H1 (cell line): Measurements from ENCODE around the gene ADRA2C. TPM values are rescaled to one million over a fixed set of nuclear protein-coding genes. Genes with fewer than 3 reads are reported as not detected.

ENCODE experiments used
- CTCF ChIA-PET: fragments of 300-600 bp; sonication (Branson Sonifier 250); formaldehyde crosslinking; loops from one replicate; lab custom pipeline; 2021; ENCODE audit not compliant: partially characterized antibody; lab: Charles Lee
- POLR2A ChIA-PET: fragments of 300-600 bp; sonication (Branson Sonifier 250); formaldehyde crosslinking; loops from one replicate; lab custom pipeline; 2021; ENCODE audit warnings: inconsistent platforms; ENCODE audit not compliant: partially characterized antibody; lab: Charles Lee
- DNase-seq, 2 experiments: peaks; one replicate each; pipeline versions ENCODE4 v3.0.0 to v3.0.0-alpha.2; 2010 to 2022; ENCODE audit warnings: low spot score in 2 of 2, low read depth in 1 of 2, mixed read lengths in 1 of 2
- FAIRE-seq: peaks from 2 replicates; lab custom pipeline; 2011; peaks lifted over from hg19 to GRCh38; lab: Jason Lieb, UNC
- H2AFZ ChIP-seq: 2 replicates; pipeline ENCODE4 v1.8.1; 2012; ENCODE audit warnings: low read length, inconsistent platforms
- H2AK5ac ChIP-seq: 2 replicates; pipeline ENCODE4 v1.6.1; 2013; ENCODE audit warnings: low read depth, low read length
- H2BK120ac ChIP-seq: replicated peaks from 2 replicates; pipeline ENCODE3; 2013; ENCODE audit warnings: low read depth, low read length, inconsistent platforms
- H2BK12ac ChIP-seq: 2 replicates; pipeline ENCODE4 v1.6.1; 2013; ENCODE audit warnings: low read depth, low read length
- H2BK15ac ChIP-seq: 2 replicates; pipeline ENCODE4 v1.6.1; 2013; ENCODE audit warnings: low read length
- H2BK20ac ChIP-seq: 2 replicates; pipeline ENCODE4 v1.6.1; 2013; ENCODE audit warnings: low read length
- H2BK5ac ChIP-seq: 2 replicates; pipeline ENCODE4 v1.6.1; 2013; ENCODE audit warnings: low read depth, low read length
- H3K14ac ChIP-seq: 2 replicates; pipeline ENCODE4 v1.6.1; 2013; ENCODE audit warnings: inconsistent platforms; ENCODE audit not compliant: insufficient read length
- H3K18ac ChIP-seq: 2 replicates; pipeline ENCODE4 v1.6.1; 2013; ENCODE audit warnings: low read length; ENCODE audit errors: extremely low read depth
- H3K23ac ChIP-seq: 2 replicates; pipeline ENCODE4 v1.6.1; 2013; ENCODE audit warnings: inconsistent platforms; ENCODE audit not compliant: insufficient read length
- H3K23me2 ChIP-seq: 2 replicates; pipeline ENCODE4 v1.6.1; 2013; ENCODE audit warnings: low read depth, low read length
- H3K27ac ChIP-seq: 2 replicates; pipeline ENCODE4 v1.6.1; 2011; ENCODE audit warnings: low read depth, low read length, inconsistent platforms
- H3K27me3 ChIP-seq, 4 experiments: replicated peaks in 1 of 4; 1 replicate in 1 of 4; 2 replicates in 3 of 4; pipeline versions ENCODE4 v1.6.1 to v1.8.1; 2011 to 2013; ENCODE audit warnings: low read length in 3 of 4, mild to moderate bottlenecking in 3 of 4, inconsistent platforms in 2 of 4, mixed read lengths in 2 of 4, moderate library complexity in 1 of 4; ENCODE audit not compliant: control insufficient read depth in 3 of 4, insufficient read depth in 3 of 4; ENCODE audit errors: extremely low read depth in 1 of 4
- H3K36me3 ChIP-seq, 4 experiments: 2 replicates each; pipeline versions ENCODE4 v1.6.1 to v1.8.1; 2011 to 2013; ENCODE audit warnings: mild to moderate bottlenecking in 4 of 4, low read length in 3 of 4, moderate library complexity in 2 of 4, control low read depth in 1 of 4, inconsistent platforms in 1 of 4; ENCODE audit not compliant: insufficient read depth in 4 of 4, control insufficient read depth in 2 of 4
- H3K4ac ChIP-seq: replicated peaks from 2 replicates; pipeline ENCODE3; 2013; ENCODE audit warnings: low read length, low read depth, mixed read lengths, inconsistent platforms; ENCODE audit not compliant: insufficient read length
- H3K4me1 ChIP-seq, 4 experiments: replicated peaks in 1 of 4; 1 replicate in 1 of 4; 2 replicates in 3 of 4; pipeline versions ENCODE4 v1.6.1 to v1.8.1; 2011 to 2013; ENCODE audit warnings: low read length in 3 of 4, inconsistent platforms in 2 of 4, mixed read lengths in 1 of 4; ENCODE audit not compliant: insufficient read depth in 4 of 4, control insufficient read depth in 3 of 4
- H3K4me2 ChIP-seq, 2 experiments: 2 replicates each; pipeline versions ENCODE4 v1.6.1 to v1.8.1; 2011 to 2013; ENCODE audit warnings: low read depth in 2 of 2, low read length in 2 of 2, control low read depth in 1 of 2, inconsistent platforms in 1 of 2, mild to moderate bottlenecking in 1 of 2; ENCODE audit not compliant: insufficient read depth in 1 of 2
- H3K4me3 ChIP-seq, 4 experiments: fragments of 200-600, 300-600 bp in 1 of 4; sonication (generic), shearing (Covaris generic), sonication (Bioruptor Twin) in 1 of 4; 2 replicates each; pipeline versions ENCODE4 v1.5.1 to v1.8.1; 2011 to 2016; ENCODE audit warnings: low read length in 4 of 4, low read depth in 3 of 4, control low read depth in 2 of 4, inconsistent platforms in 2 of 4, mild to moderate bottlenecking in 2 of 4, mixed read lengths in 1 of 4, moderate library complexity in 1 of 4; ENCODE audit not compliant: insufficient read depth in 2 of 4; ENCODE audit errors: extremely low read depth in 1 of 4
- H3K56ac ChIP-seq: replicated peaks from 2 replicates; pipeline ENCODE3; 2013; ENCODE audit warnings: low read depth, mild to moderate bottlenecking, mixed read lengths, low read length, inconsistent platforms; ENCODE audit not compliant: insufficient read length
- H3K79me1 ChIP-seq: 2 replicates; pipeline ENCODE4 v1.6.1; 2013; ENCODE audit warnings: low read depth, low read length, control low read depth
- H3K79me2 ChIP-seq, 2 experiments: 2 replicates each; pipeline versions ENCODE4 v1.6.1 to v1.8.1; 2012 to 2013; ENCODE audit warnings: low read length in 2 of 2, mild to moderate bottlenecking in 2 of 2, inconsistent platforms in 1 of 2; ENCODE audit not compliant: insufficient read depth in 2 of 2, control insufficient read depth in 1 of 2
- H3K9ac ChIP-seq, 4 experiments: replicated peaks in 1 of 4; 1 replicate in 1 of 4; 2 replicates in 3 of 4; pipeline versions ENCODE4 v1.6.1 to v1.8.1; 2011 to 2013; ENCODE audit warnings: low read depth in 3 of 4, low read length in 3 of 4, control low read depth in 2 of 4, mild to moderate bottlenecking in 2 of 4, moderate library complexity in 2 of 4, inconsistent platforms in 1 of 4; ENCODE audit errors: extremely low read depth in 1 of 4
- H3K9me3 ChIP-seq, 2 experiments: 2 replicates each; pipeline versions ENCODE4 v1.6.1 to v1.8.1; 2012 to 2013; ENCODE audit warnings: mild to moderate bottlenecking in 2 of 2, moderate library complexity in 2 of 2, control low read depth in 1 of 2, inconsistent platforms in 1 of 2, low read depth in 1 of 2, low read length in 1 of 2, mixed read lengths in 1 of 2; ENCODE audit not compliant: insufficient read depth in 2 of 2
- H4K20me1 ChIP-seq, 2 experiments: replicated peaks in 1 of 2; 2 replicates each; pipeline versions ENCODE3 to v1.8.1; 2011 to 2013; ENCODE audit warnings: inconsistent platforms in 2 of 2, low read length in 2 of 2, mild to moderate bottlenecking in 1 of 2; ENCODE audit not compliant: insufficient read depth in 2 of 2, control insufficient read depth in 1 of 2
- H4K5ac ChIP-seq: 2 replicates; pipeline ENCODE4 v1.6.1; 2013; ENCODE audit warnings: low read length, low read depth, mixed read lengths, inconsistent platforms; ENCODE audit not compliant: insufficient read length
- H4K8ac ChIP-seq: 2 replicates; pipeline ENCODE4 v1.8.0; 2013; ENCODE audit warnings: mild to moderate bottlenecking, moderate library complexity, low read length, inconsistent platforms; ENCODE audit not compliant: insufficient read depth; ENCODE audit errors: extremely low read depth
- H4K91ac ChIP-seq: replicated peaks from 2 replicates; pipeline ENCODE3; 2013; ENCODE audit warnings: low read length, mixed read lengths, inconsistent platforms; ENCODE audit not compliant: insufficient read length
- HDAC2 ChIP-seq, 2 experiments: fragments of 300-600 bp in 1 of 2; sonication (generic) in 1 of 2; IDR thresholded peaks; 2 replicates each; pipeline ENCODE4 v1.6.1; 2011 to 2012; ENCODE audit warnings: low read depth in 2 of 2, low read length in 2 of 2, mild to moderate bottlenecking in 2 of 2, moderate library complexity in 2 of 2, borderline replicate concordance in 1 of 2, inconsistent platforms in 1 of 2
- KDM1A ChIP-seq: fragments of 200-600, 300-600 bp; sonication (generic); IDR thresholded peaks from 2 replicates; pipeline ENCODE4 v1.7.1; 2016; ENCODE audit warnings: mild to moderate bottlenecking, low read length, borderline replicate concordance
- WGBS, 2 experiments: shearing (Covaris generic) in 1 of 2; methylation state at CpG; one replicate each; pipeline versions ENCODE4 v1.1.6 to v1.1.7; 2013 to 2015; ENCODE audit warnings: low lambda C conversion rate in 2 of 2, mixed read lengths in 2 of 2, inconsistent platforms in 1 of 2, low coverage in 1 of 2, missing lambda C conversion rate in 1 of 2; ENCODE audit not compliant: insufficient replicate concordance in 2 of 2, insufficient coverage in 1 of 2, insufficient read length in 1 of 2; ENCODE audit errors: extremely low coverage in 1 of 2, missing lambda C conversion rate in 1 of 2; 5-methylcytosine and 5-hydroxymethylcytosine counted together
- polyA plus RNA-seq, 7 experiments: library from polyadenylated mRNA; depleted of rRNA in 3 of 7; stranded (reverse) in 5 of 7; unstranded in 2 of 7; fragments of >200 nt in 5 of 7; fragments of 200-250 nt in 2 of 7; gene quantifications; 1 replicate in 5 of 7; 2 replicates in 1 of 7; 4 replicates in 1 of 7; pipeline versions ENCODE4 v1.2.1 to v1.2.3, GENCODE V29; 2011 to 2013; ENCODE audit warnings: missing spikeins in 2 of 7, mixed read lengths in 2 of 7
- total RNA-seq: library from RNA; stranded (reverse); fragmentation: NEBNext Ultra II Directional; extraction: Animal tissue kit (Norgen Biotek cat#: 25700); gene quantifications from 2 replicates; pipeline ENCODE4 v1.2.1, GENCODE V29; 2021

The ADRA2C gene
- total and polyA plus RNA-seq, 2 of the 8 experiments (the other 6 are each of a cell fraction or from before 2014, with no cell fraction given): 14.6 to 14.8 TPM

DNA sequence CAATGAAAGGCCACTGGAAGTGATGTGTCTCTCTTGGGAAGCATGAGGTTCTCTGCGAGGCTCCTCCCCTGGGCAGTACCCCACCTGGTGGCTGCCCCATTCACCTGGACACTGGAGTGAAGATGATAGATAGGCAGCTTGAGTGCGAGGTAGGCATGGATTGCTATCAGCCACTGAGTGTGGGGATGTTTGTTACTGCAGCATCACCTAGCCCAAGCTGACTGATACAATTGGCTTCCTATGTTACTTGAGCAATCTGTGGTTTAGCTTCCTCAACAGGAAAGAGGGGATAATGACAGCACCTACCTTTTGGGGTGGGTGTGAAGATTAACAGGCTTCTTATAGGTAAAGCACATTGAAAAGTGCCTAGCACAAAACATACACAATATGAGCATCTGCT lies 30.8 kb downstream of the ADRA2C start:
- Histone ChIP-seq H2BK120ac (no peak overlapping the region), H3K4me2 (no peak overlapping the region), H2BK20ac (no peak overlapping the region), H3K79me2 (no peaks in the 10 kb centered on the region), H2AK5ac (no peak overlapping the region), H3K23ac (no peak overlapping the region), H3K9ac (no peak overlapping the region), H3K14ac (no peak overlapping the region), H3K79me1 (peaks cover 4% of the 10 kb centered on the region; the same call in 1 of the 2 replicates), H3K27me3 (no peaks in the 10 kb centered on the region), H3K9me3 (peaks cover 6 to 7% of the 10 kb centered on the region in 2 experiments; a peak in 2 of 4 replicates), H3K23me2 (no peaks in the 10 kb centered on the region), H4K8ac (no peak overlapping the region), H3K36me3 (no peaks in the 10 kb centered on the region), H3K4ac (no peak overlapping the region), H3K4me3 (no peak overlapping the region), H2BK5ac (no peak overlapping the region), H4K5ac (no peak overlapping the region), H2AFZ (no peak overlapping the region), H4K20me1 (no peaks in the 10 kb centered on the region), H3K27ac (no peak overlapping the region), H3K56ac (no peak overlapping the region), H2BK12ac (no peak overlapping the region), H3K18ac (no peak overlapping the region), H4K91ac (no peak overlapping the region), H2BK15ac (no peak overlapping the region), H3K4me1 (peaks cover 0 to 3% (median 2%) of the 10 kb centered on the region in 4 experiments; a peak in 2 of 7 replicates)
- WGBS, 2 experiments: 86% methylated on average over 2 of the region's 2 CpGs; no CpG with 5 or more reads in 1 of the 2 experiments
- TF ChIP-seq KDM1A (peak; percentile 58; the same call in 1 of the 2 replicates), HDAC2 (IDR thresholded peaks at IDR 0.05; ENCODE audit: borderline replicate concordance in 1 of 2, low read depth in 2 of 2, low read length in 2 of 2) (no peak)
- DNase-seq: no peak
- no peak for FAIRE-seq
- ChIA-PET CTCF (interaction anchor here (0.7 to 1.5 kb wide), 2 partner anchors 28 to 348 kb away, joined by 3 read pairs; no protein-coding TSS in a partner anchor), POLR2A (interaction anchor here (0.6 to 1.3 kb wide), 2 partner anchors 8 to 30 kb away, joined by 3 to 4 read pairs; no protein-coding TSS in a partner anchor)
